OCI-LY3 (cell line): ENCODE results near the gene HERC4.
"Not testable (repeated sequence)": the region's sequence is repeated elsewhere in the genome, so short reads cannot be mapped to it uniquely, and the experiment has no call there.

ENCODE experiments used
- H2AFZ ChIP-seq: fragments of 200-600, 300-600 bp; shearing (Covaris generic); 2 replicates; pipeline ENCODE4 v1.6.0; 2014; ENCODE audit warnings: antibody characterized with exemption, low read depth, low read length
- H3K27ac ChIP-seq: fragments of 200-600, 300-600 bp; sonication (generic); 2 replicates; pipeline ENCODE4 v1.5.1; 2014; ENCODE audit warnings: mild to moderate bottlenecking, low read length, moderate library complexity, mixed read lengths
- H3K27me3 ChIP-seq: fragments of 200-600, 300-600 bp; sonication (generic); 2 replicates; pipeline ENCODE4 v1.6.1; 2014; ENCODE audit warnings: low read depth, low read length, mixed read lengths
- H3K36me3 ChIP-seq: fragments of 200-600, 300-600 bp; sonication (generic); replicated peaks from 2 replicates; pipeline ENCODE3; 2014; ENCODE audit warnings: low read depth, low read length, mixed read lengths
- H3K4me1 ChIP-seq: fragments of 300-600, 200-600 bp; sonication (generic); 2 replicates; pipeline ENCODE4 v1.6.1; 2014; ENCODE audit warnings: low read length, mixed read lengths
- H3K4me2 ChIP-seq: fragments of 200-600, 300-600 bp; sonication (generic); 2 replicates; pipeline ENCODE4 v1.6.1; 2014; ENCODE audit warnings: low read length, mixed read lengths
- H3K4me3 ChIP-seq: fragments of 300-600, 200-600 bp; sonication (generic); 2 replicates; pipeline ENCODE4 v1.5.1; 2014; ENCODE audit warnings: antibody characterized with exemption, mild to moderate bottlenecking, low read length, moderate library complexity
- H3K79me2 ChIP-seq: fragments of 300-600, 200-600 bp; shearing (Covaris generic); 2 replicates; pipeline ENCODE4 v1.6.1; 2014; ENCODE audit warnings: mild to moderate bottlenecking, low read length, mixed read lengths
- H3K9ac ChIP-seq: fragments of 300-600, 200-600 bp; shearing (Covaris generic); 2 replicates; pipeline ENCODE4 v1.6.0; 2014; ENCODE audit warnings: mild to moderate bottlenecking, low read length, moderate library complexity
- H3K9me3 ChIP-seq: fragments of 200-600, 300-600 bp; shearing (Covaris generic); 2 replicates; pipeline ENCODE4 v1.6.1; 2014; ENCODE audit warnings: low read length, mixed read lengths; ENCODE audit not compliant: insufficient read depth
- H4K20me1 ChIP-seq: fragments of 200-600, 300-600 bp; sonication (generic); 2 replicates; pipeline ENCODE4 v1.6.1; 2016; ENCODE audit warnings: low read length, mixed read lengths; ENCODE audit not compliant: insufficient read depth
- EZH2phosphoT487 ChIP-seq: fragments of 200-600 bp; shearing (Covaris generic); IDR thresholded peaks from 2 replicates; pipeline ENCODE4 v1.6.1; 2018; ENCODE audit warnings: antibody characterized with exemption, mixed run types, low read depth
- TF ChIP-seq, protein P1 (sequence below): fragments of 200-600, 300-600 bp; sonication (generic); IDR thresholded peaks from 2 replicates; pipeline ENCODE4 v1.5.1; 2014; ENCODE audit warnings: antibody characterized with exemption, low read length, low read depth

Gene HERC4

DNA sequence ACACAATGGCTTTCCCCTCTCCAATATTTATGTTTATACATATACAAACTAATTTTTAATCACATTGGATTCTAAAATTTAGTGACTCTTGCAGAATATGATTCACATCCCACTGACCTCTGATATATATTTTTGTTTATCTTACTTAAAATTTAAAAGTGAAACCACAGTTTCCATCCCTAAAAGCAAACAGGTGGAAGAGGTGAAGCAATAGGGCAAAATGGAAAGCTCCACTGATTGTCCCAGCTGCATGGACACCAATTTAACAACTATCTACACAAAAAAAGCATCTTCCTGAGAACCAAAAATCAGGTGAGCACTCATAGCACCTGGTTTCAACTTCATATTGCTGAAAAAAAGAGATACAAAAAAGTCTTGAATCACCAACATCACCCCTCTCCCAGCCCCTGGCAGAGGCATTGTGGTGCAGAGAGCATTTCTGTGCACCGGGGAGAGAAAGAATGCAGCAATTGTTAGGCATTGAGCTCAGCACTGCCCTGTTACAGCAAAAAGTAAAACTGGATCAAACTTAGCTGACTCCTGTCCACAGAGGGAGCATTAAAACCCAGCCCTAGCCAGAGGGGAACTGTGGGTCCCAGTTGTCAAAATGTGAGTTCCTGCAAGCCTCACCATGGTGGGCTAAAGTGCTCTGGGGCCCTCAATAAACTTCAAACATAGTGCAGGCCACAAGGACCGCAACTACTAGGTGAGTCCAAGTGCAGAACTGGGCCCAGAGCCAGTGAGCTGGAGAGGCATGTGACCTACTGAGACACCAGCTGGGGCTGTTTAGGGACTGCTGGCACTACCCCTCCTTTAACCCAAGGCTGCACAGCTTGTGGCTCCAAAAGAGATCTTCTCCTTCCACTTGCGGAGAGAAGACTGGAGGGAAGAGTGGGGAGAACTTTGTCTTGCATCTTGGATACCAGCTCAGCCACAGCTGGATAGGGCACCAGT is 98.5 kb downstream of the HERC4 start:
- no peak overlapping the region for H3K9ac ChIP-seq

DNA sequence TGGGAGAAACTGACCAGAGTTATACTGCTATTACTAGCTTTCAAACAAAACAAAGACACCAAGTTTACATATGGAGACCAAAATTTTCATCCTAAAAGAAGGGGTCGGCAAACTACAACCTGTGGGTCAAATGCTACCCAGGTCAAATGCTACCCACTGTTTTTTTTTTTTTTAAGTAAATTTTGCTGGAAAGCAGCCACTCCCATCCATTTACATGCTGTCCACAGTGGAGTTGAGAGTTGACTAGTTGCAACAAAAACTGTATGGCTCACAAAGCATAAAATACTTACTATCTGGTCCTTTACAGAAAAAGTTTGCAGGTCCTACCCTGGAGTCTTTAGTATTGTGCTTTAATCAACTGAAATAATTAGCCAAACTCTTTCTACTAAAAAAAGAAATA is 99.2 kb downstream of the HERC4 start:
- Histone ChIP-seq H4K20me1 (no peaks in the 10 kb centered on the region), H2AFZ (no peak overlapping the region), H3K27me3 (no peaks in the 10 kb centered on the region), H3K4me3 (no peak overlapping the region), H3K27ac (no peak overlapping the region), H3K36me3 (peaks cover 5% of the 10 kb centered on the region), H3K4me1 (peaks cover 6% of the 10 kb centered on the region), H3K79me2 (no peaks in the 10 kb centered on the region), H3K9ac (no peak overlapping the region), H3K9me3 (peaks cover 5% of the 10 kb centered on the region; the same call in 1 of the 2 replicates), H3K4me2 (no peak overlapping the region)
- TF ChIP-seq EZH2phosphoT487: no peak
- TF ChIP-seq, protein P1, sequence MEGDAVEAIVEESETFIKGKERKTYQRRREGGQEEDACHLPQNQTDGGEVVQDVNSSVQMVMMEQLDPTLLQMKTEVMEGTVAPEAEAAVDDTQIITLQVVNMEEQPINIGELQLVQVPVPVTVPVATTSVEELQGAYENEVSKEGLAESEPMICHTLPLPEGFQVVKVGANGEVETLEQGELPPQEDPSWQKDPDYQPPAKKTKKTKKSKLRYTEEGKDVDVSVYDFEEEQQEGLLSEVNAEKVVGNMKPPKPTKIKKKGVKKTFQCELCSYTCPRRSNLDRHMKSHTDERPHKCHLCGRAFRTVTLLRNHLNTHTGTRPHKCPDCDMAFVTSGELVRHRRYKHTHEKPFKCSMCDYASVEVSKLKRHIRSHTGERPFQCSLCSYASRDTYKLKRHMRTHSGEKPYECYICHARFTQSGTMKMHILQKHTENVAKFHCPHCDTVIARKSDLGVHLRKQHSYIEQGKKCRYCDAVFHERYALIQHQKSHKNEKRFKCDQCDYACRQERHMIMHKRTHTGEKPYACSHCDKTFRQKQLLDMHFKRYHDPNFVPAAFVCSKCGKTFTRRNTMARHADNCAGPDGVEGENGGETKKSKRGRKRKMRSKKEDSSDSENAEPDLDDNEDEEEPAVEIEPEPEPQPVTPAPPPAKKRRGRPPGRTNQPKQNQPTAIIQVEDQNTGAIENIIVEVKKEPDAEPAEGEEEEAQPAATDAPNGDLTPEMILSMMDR: no peak

More for the DNA sequence above, 98.5 kb downstream of the HERC4 start:
- Histone ChIP-seq H2AFZ (no peak overlapping the region), H3K27me3 (no peaks in the 10 kb centered on the region), H3K4me2 (no peak overlapping the region), H4K20me1 (no peaks in the 10 kb centered on the region), H3K9me3 (peaks cover 3% of the 10 kb centered on the region; the same call in 1 of the 2 replicates), H3K4me3 (no peak overlapping the region), H3K27ac (no peak overlapping the region), H3K4me1 (peaks cover 8% of the 10 kb centered on the region), H3K79me2 (no peaks in the 10 kb centered on the region), H3K36me3 (peaks cover 3% of the 10 kb centered on the region)
- no peak for TF ChIP-seq EZH2phosphoT487
- TF ChIP-seq, protein P1: no peak

GRCh38 chr10:67971311-67971710 is 103.8 kb downstream of the HERC4 start:
- Histone ChIP-seq H3K4me2 (no peak overlapping the region), H3K36me3 (peaks cover 5% of the 10 kb centered on the region), H2AFZ (no peak overlapping the region), H3K27me3 (no peaks in the 10 kb centered on the region), H3K79me2 (no peaks in the 10 kb centered on the region), H3K9me3 (peaks cover 5% of the 10 kb centered on the region; the same call in 1 of the 2 replicates), H3K4me1 (no peaks in the 10 kb centered on the region), H3K27ac (no peak overlapping the region), H4K20me1 (no peaks in the 10 kb centered on the region), H3K9ac (no peak overlapping the region), H3K4me3 (no peak overlapping the region)
- TF ChIP-seq, protein P1: no peak
- TF ChIP-seq EZH2phosphoT487: no peak

- Histone ChIP-seq H3K36me3 (peaks cover 5% of the 10 kb centered on the region), H2AFZ (no peak overlapping the region), H3K79me2 (no peaks in the 10 kb centered on the region), H3K27ac (no peak overlapping the region), H3K4me2 (no peak overlapping the region), H3K9me3 (peaks cover 5% of the 10 kb centered on the region; the same call in 1 of the 2 replicates), H3K4me3 (no peak overlapping the region), H3K9ac (no peak overlapping the region), H3K4me1 (no peaks in the 10 kb centered on the region), H3K27me3 (no peaks in the 10 kb centered on the region), H4K20me1 (no peaks in the 10 kb centered on the region)
- no peak for TF ChIP-seq EZH2phosphoT487
- TF ChIP-seq, protein P1: no peak
These were observed 105.2 kb downstream of the HERC4 start for GRCh38 chr10:67969875-67970274.

- not testable (repeated sequence) for H3K9ac ChIP-seq, H3K27me3 ChIP-seq, H3K4me2 ChIP-seq, H3K4me3 ChIP-seq, H3K9me3 ChIP-seq, H2AFZ ChIP-seq, H3K36me3 ChIP-seq, H3K4me1 ChIP-seq, H4K20me1 ChIP-seq, H3K79me2 ChIP-seq, H3K27ac ChIP-seq
These were observed 109.0 kb downstream of the HERC4 start for GRCh38 chr10:67966035-67966434.
